DMS114 treated with DMSO at 0.1 percent for 48 hours (cell line): Measurements from ENCODE around the gene PML.
A peak's percentile ranks its signal among the peaks of the same experiment; 100 is the strongest.

Source experiments
- DNase-seq: peaks from one replicate; lab custom pipeline; 2025; ENCODE audit not compliant: unreplicated experiment; lab: John Stamatoyannopoulos, UW

PML gene

DNA sequence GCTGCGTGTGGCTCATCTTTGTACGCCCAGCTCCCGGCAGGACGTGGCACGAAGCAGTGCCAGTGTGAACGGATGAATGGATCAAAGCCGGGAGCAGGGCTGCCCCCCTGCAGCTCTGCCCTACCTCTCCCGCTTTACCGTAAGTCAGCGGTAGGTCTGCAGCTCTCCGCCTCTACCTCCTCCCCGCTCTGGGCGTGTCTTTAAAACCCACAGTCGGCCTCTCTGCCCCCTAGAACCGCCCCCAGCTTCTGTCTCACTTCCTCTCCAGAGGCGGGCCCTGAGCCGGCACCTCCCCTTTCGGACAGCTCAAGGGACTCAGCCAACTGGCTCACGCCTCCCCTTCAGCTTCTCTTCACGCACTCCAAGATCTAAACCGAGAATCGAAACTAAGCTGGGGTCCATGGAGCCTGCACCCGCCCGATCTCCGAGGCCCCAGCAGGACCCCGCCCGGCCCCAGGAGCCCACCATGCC lies at the start of gene PML:
PML (plus strand) TSS at position 304 of the 471 bp plus-strand sequence; CDS start at position 401, 97 bp downstream.
- peak; percentile 98 for DNase-seq

- no peak for DNase-seq
Measured at GRCh38 chr15:73945130-73945508, 49.4 kb upstream of the PML start.

DNA sequence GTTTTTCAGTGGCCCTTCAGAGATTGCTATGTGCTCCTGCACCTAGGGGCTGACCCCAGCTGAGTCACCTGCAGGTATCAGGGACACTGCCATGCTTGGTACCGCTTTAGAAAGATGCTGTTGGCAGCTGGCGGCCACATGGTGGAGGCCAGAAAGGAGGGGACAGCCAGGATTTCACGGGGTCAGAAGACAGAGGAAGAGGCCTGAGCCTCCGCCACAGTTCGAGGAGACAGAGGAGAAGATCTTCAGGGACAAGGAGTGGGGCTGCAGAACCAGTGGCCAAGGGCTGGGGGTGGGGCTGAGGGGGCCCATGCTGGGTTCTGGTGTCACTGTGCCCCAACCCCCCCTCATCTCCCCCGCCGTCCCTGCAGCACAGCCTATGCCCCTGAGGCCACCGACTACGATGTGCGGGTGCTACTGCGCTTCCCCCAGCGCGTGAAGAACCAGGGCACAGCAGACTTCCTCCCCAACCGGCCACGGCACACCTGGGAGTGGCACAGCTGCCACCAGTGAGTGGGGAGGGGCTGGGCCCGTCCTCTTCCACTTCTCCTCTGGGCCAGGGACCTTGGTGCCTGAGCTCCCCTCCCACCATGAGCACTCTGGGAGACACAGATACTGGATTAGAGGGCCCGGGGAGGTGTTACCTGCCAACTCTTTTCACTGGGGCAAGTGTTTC lies 48.3 kb upstream of the PML start:
- DNase-seq, result no peak

DNA sequence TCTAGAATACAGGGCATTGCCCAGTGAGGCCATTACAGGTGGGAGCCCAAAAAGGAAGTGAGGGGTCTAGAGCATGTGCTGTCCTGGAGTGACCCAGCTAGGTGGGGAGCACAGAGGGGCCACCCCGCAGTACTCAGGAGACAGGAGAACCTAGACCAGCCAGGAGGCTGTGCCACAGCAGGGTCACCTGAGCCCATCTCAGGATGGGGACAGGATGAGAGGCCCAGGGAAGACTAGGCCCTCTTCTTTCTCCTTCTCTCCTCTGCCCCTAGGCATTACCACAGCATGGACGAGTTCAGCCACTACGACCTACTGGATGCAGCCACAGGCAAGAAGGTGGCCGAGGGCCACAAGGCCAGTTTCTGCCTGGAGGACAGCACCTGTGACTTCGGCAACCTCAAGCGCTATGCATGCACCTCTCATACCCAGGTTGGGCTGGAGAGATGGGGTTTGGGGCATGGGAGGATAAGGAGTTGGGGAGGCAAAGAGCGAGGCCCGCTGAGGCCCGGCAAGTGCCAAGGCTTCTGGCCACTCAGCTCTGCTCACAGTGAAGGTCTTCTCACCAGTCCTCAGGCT lies 47.6 kb upstream of the PML start:
- no peak for DNase-seq

- DNase-seq, result no peak
Measured at GRCh38 chr15:73947651-73948050, 46.9 kb upstream of the PML start.

- no peak for DNase-seq
Measured at GRCh38 chr15:73948396-73948795, 46.1 kb upstream of the PML start.

DNA sequence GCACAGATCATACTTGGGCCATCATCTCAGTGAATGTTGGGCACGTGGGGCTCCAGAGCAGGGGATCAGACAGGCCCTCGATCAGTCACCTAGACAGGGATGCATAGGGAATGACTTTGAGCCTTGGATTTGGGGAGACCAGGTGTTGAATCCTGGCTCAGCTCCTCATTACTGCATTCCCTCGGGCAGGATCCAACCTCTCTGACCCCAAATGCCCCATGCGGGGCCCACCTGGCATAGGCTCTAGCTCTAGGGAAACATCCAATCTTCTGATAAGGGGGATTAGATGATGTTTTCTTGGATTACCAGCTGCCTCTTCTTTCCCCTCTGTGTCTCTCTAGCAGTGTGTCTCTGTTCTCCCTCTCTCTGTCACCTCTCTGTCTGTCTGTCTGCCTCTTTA lies 45.5 kb upstream of the PML start:
- DNase-seq, result no peak

GRCh38 chr15:73949496-73949895 lies 45.0 kb upstream of the PML start:
- no peak for DNase-seq

DNA sequence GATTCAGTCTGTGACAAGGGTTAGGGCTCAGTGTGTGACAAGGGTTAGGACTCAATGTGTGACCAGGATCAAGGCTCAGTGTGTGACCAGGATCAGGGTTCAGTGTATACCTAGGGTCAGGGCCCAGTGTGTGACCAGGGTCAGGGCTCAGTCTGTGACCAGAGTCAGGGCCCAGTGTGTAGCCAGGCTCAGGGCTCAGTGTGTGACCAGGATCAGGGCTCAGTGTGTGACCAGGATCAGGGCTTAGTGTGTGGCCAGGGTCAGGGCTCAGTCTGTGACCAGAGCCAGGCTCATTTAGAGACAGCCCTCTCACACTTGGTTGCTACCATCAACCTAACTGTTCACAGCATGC lies 44.1 kb upstream of the PML start:
- no peak for DNase-seq

DNA sequence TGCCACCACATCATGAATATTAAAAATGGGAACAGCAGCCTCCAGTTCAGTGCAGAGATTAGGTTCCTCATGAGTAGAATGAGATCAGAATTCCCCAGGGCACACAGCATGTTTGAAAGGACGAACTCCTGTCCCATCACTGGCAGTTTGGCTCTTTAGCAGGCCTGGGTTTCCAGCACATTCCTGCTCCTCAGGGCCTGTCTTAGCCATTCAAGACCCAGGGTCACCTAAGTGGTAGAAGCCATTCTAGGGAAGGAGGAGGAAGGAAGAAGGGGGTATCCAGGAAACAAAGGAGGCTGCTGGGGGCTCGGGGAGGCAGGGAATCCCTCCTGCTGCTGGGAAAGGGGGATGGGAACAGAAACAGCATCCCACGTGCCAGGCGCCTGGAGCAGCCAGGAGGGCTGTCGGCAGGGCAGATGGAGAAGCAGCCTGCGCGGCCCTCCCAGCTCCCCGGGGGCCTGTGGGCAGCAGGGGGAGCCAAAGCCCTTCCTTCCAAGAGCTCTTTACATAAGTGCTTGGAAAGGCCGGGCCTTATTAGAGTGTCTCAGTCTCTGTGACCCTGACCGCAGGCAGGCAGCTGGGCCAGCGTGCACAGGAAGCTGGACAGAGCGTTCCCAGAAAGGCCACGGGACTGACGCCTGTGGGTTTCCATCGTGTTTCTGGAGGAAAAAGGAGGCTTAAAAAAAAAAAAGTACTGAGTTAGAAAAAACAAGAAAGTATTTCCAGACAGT lies 43.5 kb upstream of the PML start:
- peak; percentile 71 for DNase-seq

DNA sequence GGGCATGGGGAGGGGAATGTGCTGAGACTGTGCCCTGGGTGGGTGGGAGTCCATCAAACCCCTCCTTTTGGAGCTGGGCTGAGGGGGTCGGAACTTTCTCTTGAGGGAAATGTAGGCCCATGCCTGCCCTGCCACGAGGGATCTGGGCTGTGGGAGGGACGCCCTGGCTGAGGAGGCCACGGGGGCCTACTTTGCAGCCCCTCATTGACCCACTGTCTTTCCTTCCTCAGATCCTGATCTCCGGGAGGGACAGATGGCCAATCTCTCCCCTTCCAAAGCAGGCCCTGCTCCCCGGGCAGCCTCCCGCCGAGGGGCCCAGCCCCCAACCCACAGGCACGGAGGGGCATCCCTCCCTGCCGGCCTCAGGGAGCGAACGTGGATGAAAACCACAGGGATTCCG lies 42.9 kb upstream of the PML start:
- DNase-seq, result no peak

DNA sequence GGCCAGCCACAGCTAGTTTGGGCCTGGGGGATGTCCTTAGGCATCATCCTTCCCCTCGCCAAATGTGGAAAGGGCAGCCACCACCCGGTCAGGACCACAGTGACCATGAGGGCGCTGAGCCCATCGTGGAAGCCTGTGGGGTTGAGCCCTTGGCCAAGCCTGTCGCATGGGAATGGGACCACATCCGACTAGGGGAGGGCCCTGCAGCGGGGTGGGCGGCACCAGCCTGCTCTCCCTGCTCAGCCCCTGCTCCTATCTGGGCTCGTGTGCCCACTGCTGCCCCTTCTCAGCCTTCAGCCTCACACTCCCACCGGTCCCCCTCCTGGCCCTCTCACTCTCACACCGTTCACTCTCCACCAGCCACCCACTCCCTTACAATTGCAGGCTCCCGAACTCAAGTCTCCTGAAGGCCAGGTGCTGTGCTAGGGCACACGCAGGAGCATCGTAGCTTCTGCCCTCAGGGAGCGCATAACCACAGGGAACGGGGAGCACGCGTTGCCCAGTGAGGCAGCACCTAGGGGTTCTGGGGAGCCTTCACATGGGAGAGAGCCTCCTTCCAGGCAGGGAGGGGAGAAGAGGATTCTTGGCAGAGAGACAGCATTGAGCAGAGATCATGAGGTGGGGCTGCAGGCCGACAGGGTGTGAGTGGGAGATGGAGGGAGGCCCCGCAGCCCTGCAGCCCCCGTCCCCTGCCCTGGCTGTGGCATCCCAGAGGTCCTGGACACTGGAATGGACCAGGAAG lies 42.2 kb upstream of the PML start:
- no peak for DNase-seq

- no peak for DNase-seq
Measured at GRCh38 chr15:73952913-73953750, 41.4 kb upstream of the PML start.

GRCh38 chr15:73954188-73955145 lies 40.0 kb upstream of the PML start:
- DNase-seq, result no peak

DNA sequence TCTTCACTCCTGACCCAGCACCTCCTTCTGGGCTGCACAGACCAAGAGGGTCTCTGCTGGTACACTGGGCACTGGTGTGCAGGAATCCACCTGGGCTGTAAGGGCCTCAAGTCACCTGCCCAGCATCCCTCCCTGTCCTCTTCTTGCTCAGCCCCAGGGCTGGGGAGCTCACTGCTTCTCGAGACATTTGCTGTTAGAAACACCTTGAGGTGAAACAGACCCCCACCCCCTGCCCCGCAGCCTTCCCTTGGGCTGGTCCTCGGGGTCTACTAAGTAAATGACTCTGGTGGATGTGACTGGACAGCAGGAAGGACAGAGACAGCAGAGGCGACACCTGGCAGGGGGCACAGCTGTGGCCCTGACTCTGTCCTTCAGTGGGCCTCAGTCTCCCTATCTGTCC lies 39.2 kb upstream of the PML start:
- no peak for DNase-seq

GRCh38 chr15:73955861-73956742 lies 38.4 kb upstream of the PML start:
- no peak for DNase-seq

DNA sequence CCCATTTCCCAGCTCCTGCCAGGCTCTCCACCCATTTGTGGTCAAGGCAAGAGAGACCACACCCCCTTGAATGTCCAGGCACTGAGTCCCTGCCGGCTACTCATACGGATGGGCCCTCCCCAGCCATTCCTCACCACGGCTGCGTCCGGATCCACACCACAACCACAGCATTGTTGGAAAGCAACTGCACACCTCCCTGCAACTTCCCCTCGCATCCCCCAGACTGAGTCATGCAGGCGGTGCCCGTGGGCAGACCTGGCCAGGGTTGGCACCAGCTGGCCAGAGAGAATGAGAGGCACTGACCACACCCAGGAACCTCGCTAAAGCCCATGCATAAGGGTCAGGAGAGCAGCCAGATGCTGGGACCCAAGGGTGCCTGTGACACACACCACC lies 37.8 kb upstream of the PML start:
- no peak for DNase-seq

DNA sequence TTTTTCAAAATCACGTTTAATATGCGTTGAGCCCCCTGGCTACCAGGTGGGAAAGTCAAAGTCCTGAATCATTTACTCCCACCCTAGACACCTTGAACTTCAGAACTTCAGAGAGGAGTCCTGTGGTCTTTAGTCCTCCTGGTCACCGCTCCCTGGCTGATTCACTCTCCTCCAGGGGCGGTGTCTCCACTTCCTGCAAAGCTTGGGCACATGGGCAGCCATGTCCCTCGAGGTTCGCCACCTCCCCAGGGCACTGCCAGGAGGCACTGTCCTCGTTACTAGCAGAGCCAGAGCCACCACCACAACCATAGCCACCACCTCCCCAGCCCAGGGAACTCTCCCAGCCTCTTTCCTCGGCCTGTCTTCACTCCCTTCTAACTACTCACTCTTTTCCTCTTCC lies 37.2 kb upstream of the PML start:
- no peak for DNase-seq

DNA sequence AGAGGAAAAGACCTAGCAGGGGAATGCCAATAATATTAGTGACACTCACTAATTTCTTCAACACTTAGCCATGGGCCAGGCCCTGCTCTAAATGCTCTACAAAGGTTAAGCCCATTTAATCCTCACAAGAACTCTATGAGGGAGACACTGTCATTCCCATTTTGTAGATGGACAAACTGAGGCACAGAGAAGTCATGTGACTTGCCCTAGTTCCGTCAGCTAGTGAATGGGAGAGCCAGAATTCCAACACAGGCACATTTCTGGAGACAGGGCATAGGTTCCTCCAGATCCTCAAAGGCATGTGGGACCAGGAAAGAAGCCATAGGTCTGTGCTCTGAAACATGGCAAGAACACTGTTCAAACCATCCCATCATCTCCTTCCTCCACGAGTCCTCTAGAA lies 36.7 kb upstream of the PML start:
- no peak for DNase-seq
